NCI-H510A treated with DMSO at 0.1 percent for 48 hours (cell line): ENCODE measurements around the gene CATSPERZ.
"Not testable (repeated sequence)": the region's sequence is repeated elsewhere in the genome, so short reads cannot be mapped to it uniquely, and the experiment has no call there.

ENCODE experiments used
- DNase-seq: peaks from one replicate; lab custom pipeline; 2025; lab: John Stamatoyannopoulos, UW

Gene CATSPERZ

DNA sequence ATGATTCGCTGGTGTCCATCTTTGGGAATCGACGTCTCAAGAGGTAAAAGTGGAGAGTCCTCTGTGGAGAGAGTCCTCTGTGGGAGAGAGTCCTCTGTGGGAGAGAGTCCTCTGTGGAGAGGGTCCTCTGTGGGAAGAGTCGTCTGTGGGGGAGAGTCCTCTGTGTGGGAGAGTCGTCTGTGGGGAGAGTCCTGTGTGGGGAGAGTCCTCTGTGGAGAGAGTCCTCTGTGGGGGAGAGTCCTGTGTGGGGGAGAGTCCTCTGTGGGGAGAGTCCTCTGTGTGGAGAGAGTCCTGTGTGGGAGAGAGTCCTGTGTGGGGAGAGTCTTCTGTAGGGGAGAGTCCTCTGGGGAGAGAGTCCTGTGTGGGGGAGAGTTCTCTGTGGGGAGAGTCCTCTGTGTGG lies 20.9 kb downstream of the CATSPERZ start:
- DNase-seq = no peak

DNA sequence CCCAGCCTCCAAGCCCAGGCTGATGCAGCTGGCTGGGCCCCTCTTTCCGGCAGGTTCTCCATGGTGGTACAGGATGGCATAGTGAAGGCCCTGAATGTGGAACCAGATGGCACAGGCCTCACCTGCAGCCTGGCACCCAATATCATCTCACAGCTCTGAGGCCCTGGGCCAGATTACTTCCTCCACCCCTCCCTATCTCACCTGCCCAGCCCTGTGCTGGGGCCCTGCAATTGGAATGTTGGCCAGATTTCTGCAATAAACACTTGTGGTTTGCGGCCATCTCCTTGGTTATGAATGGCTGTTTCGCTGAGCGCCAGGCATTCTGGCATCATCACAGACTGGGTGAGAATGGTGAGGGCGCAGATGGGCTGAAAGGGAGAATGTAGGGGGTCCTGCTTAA lies 21.4 kb downstream of the CATSPERZ start:
- DNase-seq = no peak

DNA sequence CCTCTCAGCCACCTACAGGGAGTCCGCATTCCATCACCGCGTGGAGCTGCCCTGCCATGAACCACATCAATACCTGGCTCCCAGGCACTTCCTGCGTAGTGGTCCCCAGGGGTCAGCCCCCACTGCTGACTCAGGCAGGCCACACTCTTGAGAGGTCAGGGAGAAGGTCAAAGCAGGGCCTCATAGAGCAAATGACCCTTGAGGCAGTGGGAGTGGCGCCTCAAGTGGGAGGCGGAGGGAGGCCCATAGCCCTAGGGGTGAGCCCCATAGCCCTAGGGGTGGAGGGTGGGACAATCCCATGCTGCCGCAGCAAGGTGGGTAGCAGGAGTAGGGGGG lies 22.7 kb downstream of the CATSPERZ start:
- no peak for DNase-seq

GRCh38 chr11:64323373-64323772 lies 23.2 kb downstream of the CATSPERZ start:
- DNase-seq = no peak

GRCh38 chr11:64323984-64324383 lies 23.8 kb downstream of the CATSPERZ start:
- DNase-seq = not testable (repeated sequence)

DNA sequence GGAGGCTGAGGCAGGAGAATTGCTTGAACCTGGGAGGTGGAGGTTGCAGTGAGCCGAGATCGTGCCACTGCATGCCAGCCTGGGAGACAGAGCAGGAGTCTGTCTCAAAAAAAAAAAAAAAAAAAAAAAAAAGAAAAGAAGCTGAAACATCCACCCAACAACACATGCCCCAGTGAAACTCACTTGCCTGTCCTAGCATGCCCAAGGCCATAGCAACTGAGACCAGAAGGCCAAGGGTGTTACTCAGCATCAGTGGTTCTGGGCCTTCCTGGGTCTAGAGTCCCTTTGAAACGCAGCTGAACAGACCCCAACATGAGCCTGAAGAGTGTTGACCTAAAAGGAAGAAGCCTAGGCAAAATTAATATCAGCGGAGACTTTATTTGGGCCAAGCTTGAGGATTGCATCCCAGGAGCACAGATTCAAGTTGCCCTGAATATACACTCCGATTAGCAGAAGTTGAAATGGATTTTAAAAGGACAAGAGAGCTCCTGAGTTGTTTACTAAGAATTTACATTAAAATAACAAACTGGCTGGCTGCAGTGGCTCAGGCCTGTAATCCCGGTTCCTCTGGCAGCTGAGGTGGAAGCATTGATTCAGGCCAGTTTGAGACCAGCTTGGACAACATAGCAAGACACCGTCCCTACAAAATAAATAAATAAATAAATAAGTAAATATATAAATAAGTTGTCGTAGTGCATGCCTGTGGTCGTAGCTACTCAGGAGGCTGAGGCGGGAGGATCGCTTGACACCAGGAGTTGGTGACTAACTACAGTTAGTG lies 24.7 kb downstream of the CATSPERZ start:
- no peak for DNase-seq

- DNase-seq = no peak
Observed at GRCh38 chr11:64327375-64327774, 27.2 kb downstream of the CATSPERZ start.

- no peak for DNase-seq
Observed at GRCh38 chr11:64327993-64328392, 27.8 kb downstream of the CATSPERZ start.

DNA sequence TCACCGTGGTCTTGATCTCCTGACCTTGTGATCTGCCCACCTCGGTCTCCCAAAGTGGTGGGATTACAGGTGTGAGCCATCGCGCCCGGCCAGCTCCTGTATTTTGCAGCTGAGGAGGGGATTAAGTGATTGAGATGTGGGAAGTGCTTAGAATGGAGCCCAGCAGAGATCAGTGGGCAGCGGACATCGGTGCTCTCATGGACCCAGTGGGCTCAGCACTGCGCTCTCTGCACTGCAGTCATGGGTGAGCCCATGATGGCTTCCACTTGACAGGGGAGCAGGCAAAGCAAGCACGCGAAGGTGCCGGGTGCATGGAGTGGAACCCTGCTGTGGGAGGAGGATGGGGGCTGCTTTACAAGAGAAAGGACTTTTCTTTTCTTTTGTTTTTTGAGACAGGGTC lies 30.7 kb downstream of the CATSPERZ start:
- no peak for DNase-seq

DNA sequence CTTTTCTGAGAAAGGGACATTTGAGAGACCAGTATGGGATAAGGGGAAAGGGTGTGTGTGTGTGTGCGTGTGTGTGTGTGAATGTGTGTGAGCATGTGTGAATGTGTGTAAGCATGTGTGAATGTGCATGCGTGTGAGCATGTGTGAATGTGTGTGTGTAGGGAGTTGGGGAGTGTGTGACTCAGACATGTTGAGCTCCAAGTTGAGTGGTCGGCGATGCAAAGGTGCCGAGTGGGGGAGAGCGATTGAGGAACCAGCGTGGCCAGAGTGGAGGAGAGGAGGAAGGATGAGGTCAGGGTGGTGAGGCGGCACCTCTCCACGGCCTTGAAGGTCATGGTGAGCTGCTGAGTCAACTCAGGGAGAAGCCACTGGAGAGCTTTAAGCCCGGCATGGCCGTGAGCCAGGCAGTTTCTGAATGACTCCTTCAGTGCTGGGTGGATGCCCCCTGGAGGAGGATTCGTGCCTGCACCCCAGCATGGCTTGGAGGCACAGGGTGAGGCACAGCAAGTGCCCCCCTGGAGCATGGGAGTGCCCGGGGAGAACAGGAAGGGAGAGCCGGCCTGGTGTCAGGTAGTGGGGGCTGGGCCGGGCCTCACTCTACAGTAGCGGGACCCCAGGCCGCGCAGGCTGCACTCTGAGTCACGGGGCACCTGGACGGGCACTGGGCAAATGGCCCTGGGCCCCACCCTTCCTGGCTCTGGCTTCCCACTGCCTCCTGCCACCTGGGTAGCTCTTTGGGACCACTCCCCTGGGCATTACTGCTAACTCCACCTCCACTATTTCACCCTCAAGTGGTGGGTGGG lies 31.6 kb downstream of the CATSPERZ start:
- DNase-seq = no peak

- DNase-seq = no peak
Observed at GRCh38 chr11:64333556-64333955, 33.4 kb downstream of the CATSPERZ start.

- DNase-seq = peak; percentile 89
Observed at GRCh38 chr11:64334764-64335735, 34.9 kb downstream of the CATSPERZ start.

GRCh38 chr11:64337538-64338249 lies 37.5 kb downstream of the CATSPERZ start:
- no peak for DNase-seq

- no peak for DNase-seq
Observed at GRCh38 chr11:64338716-64339115, 38.6 kb downstream of the CATSPERZ start.

- DNase-seq = no peak
Observed at GRCh38 chr11:64339286-64339685, 39.1 kb downstream of the CATSPERZ start.

- no peak for DNase-seq
Observed at GRCh38 chr11:64339754-64340408, 39.7 kb downstream of the CATSPERZ start, which contains the start of gene CCDC88B. Gene CCDC88B, plus strand, starts transcription at chr11:64340204. Its CDS starts 63 bp downstream, at chr11:64340267.

- no peak for DNase-seq
Observed at GRCh38 chr11:64340671-64341335, 40.6 kb downstream of the CATSPERZ start.

DNA sequence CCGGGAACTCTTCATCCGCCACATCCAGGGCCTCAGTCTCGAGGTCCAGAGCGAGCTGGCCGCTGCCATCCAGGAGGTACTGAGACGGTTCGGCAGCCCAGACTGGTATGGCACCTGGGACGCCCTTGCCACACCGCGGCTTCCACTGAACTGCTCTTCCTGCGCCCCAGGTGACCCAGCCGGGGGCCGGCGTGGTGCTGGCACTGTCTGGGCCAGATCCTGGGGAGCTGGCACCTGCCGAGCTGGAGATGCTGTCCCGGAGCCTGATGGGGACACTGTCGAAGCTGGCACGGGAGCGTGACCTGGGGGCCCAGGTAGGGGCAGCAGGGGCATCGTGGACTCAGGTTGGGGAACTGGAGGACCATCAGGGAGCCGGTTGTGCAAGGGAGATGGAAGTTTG lies 41.3 kb downstream of the CATSPERZ start:
- DNase-seq = no peak

GRCh38 chr11:64341851-64342791 lies 42.0 kb downstream of the CATSPERZ start:
- DNase-seq = no peak
